K562 (cell line): ENCODE data around the gene ZFYVE28. TPM values are rescaled to one million over a fixed set of nuclear protein-coding genes. Genes with fewer than 3 reads are reported as not detected.

ENCODE experiments used
- ATAC-seq: fragments of 200-7000 bp; cut with Tn5 transposase; 3 replicates; pipeline ENCODE4 v1.9.1; 2020; ENCODE audit warnings: moderate library complexity
- BruUV-seq: library from RNA; stranded (reverse); fragments of 400-500 nt; replicated peaks from 2 replicates; lab custom pipeline; 2021; lab: Mats Ljungman, UMichigan
- CTCF ChIA-PET: fragments of 300-600 bp; formaldehyde crosslinking; extraction: SDS; loops from one replicate; lab custom pipeline; 2021; ENCODE audit warnings: low intra/inter-chr PET ratio; lab: Yijun Ruan, JAX
- POLR2A ChIA-PET: fragments of 300-600, 350-650 bp; sonication (Branson Sonifier 250); formaldehyde crosslinking; extraction: SDS; loops from one replicate; lab custom pipeline; 2021; ENCODE audit warnings: antibody characterized with exemption, inconsistent platforms; lab: Yijun Ruan, JAX
- DNase-seq, 4 experiments: peaks; one replicate each; pipeline versions ENCODE4 v3.0.0 to v3.0.0-alpha.2; 2011 to 2018; ENCODE audit warnings: low spot score in 3 of 4, mixed read lengths in 3 of 4; ENCODE audit errors: extremely low read depth in 1 of 4
- FAIRE-seq: peaks from 2 replicates; lab custom pipeline; 2011; peaks lifted over from hg19 to GRCh38; lab: Jason Lieb, UNC
- H2AFZ ChIP-seq: 2 replicates; pipeline ENCODE4 v1.6.0; 2011; ENCODE audit warnings: low read depth, low read length, control low read depth, inconsistent platforms
- H3K27ac ChIP-seq: fragments of 200-600 bp; 3 replicates; pipeline ENCODE4 v1.8.0; 2011; ENCODE audit warnings: low read depth, mild to moderate bottlenecking, control low read depth, inconsistent platforms, low read length, moderate library complexity, mixed read lengths; ENCODE audit errors: extremely low read depth
- H3K27me3 ChIP-seq, 2 experiments: fragments of 300-600 bp in 1 of 2; 2 replicates in 1 of 2; 3 replicates in 1 of 2; pipeline versions ENCODE4 v1.6.0 to v1.8.0; 2011; ENCODE audit warnings: inconsistent platforms in 2 of 2, low read length in 2 of 2, mild to moderate bottlenecking in 1 of 2, mixed read lengths in 1 of 2, moderate library complexity in 1 of 2; ENCODE audit not compliant: control insufficient read depth in 2 of 2, insufficient read depth in 2 of 2
- H3K36me3 ChIP-seq: fragments of 300-600 bp; 3 replicates; pipeline ENCODE4 v1.8.0; 2011; ENCODE audit warnings: mild to moderate bottlenecking, low read length, inconsistent platforms; ENCODE audit not compliant: control insufficient read depth, insufficient read depth
- H3K4me1 ChIP-seq, 2 experiments: fragments of 200-600 bp in 1 of 2; replicated peaks in 1 of 2; 2 replicates in 1 of 2; 3 replicates in 1 of 2; pipeline versions ENCODE4 v1.5.1 to v1.8.0; 2011; ENCODE audit warnings: inconsistent platforms in 2 of 2, low read length in 2 of 2, mild to moderate bottlenecking in 1 of 2, mixed read lengths in 1 of 2, moderate library complexity in 1 of 2; ENCODE audit not compliant: control insufficient read depth in 2 of 2, insufficient read depth in 2 of 2
- H3K4me2 ChIP-seq: 2 replicates; pipeline ENCODE4 v1.6.1; 2011; ENCODE audit warnings: low read length, control low read depth, inconsistent platforms, mixed read lengths; ENCODE audit not compliant: insufficient read depth
- H3K4me3 ChIP-seq: fragments of 200-600 bp; sonication (generic), shearing (Covaris generic); 2 replicates; pipeline ENCODE4 v1.5.1; 2016; ENCODE audit warnings: control low read depth, inconsistent platforms
- H3K79me2 ChIP-seq: fragments of 200-600 bp; 3 replicates; pipeline ENCODE4 v1.8.0; 2011; ENCODE audit warnings: low read length, inconsistent platforms; ENCODE audit not compliant: control insufficient read depth, insufficient read depth
- H3K9ac ChIP-seq, 2 experiments: 2 replicates each; pipeline versions ENCODE4 v1.6.0 to v1.6.1; 2011; ENCODE audit warnings: low read depth in 2 of 2, low read length in 2 of 2, control low read depth in 1 of 2, inconsistent platforms in 1 of 2, mild to moderate bottlenecking in 1 of 2, mixed read lengths in 1 of 2; ENCODE audit not compliant: insufficient read depth in 1 of 2
- H3K9me1 ChIP-seq: one replicate; pipeline ENCODE4 v1.6.0; 2011; ENCODE audit warnings: inconsistent platforms, mild to moderate bottlenecking, low read length, moderate library complexity; ENCODE audit not compliant: control insufficient read depth, insufficient read depth
- H3K9me3 ChIP-seq: replicated peaks from 2 replicates; pipeline ENCODE4 v1.5.1; 2011; ENCODE audit warnings: low read depth, low read length, inconsistent platforms; ENCODE audit not compliant: control insufficient read depth, insufficient read depth
- H4K20me1 ChIP-seq: replicated peaks from 2 replicates; pipeline ENCODE4 v1.6.1; 2011; ENCODE audit warnings: low read length, inconsistent platforms, mixed read lengths; ENCODE audit not compliant: control insufficient read depth, insufficient read depth
- E2F1 ChIP-seq: sonication (generic); formaldehyde crosslinking; IDR thresholded peaks from 2 replicates; pipeline ENCODE4 v1.8.1; 2023; ENCODE audit warnings: mild to moderate bottlenecking, missing genetic modification reagents, moderate library complexity
- ETV6 ChIP-seq, 3 experiments: fragments of 150-350 bp in 1 of 3; sonication (generic) in 1 of 3; formaldehyde crosslinking in 1 of 3; IDR thresholded peaks; 2 replicates each; pipeline versions ENCODE4 v1.6.1 to v1.8.0; 2014 to 2022; ENCODE audit warnings: borderline replicate concordance in 2 of 3, low read depth in 2 of 3, antibody characterized with exemption in 1 of 3, low read length in 1 of 3, mild to moderate bottlenecking in 1 of 3, missing genetic modification reagents in 1 of 3
- GTF2A2 ChIP-seq: IDR thresholded peaks from 2 replicates; pipeline ENCODE4 v1.6.1; 2016; ENCODE audit warnings: mild to moderate bottlenecking, missing genetic modification characterization, missing compliant biosample characterization
- NCOA1 ChIP-seq: fragments of 450-650 bp; IDR thresholded peaks from 2 replicates; pipeline ENCODE4 v1.6.1; 2016; ENCODE audit warnings: low read depth
- NR2F6 ChIP-seq: fragments of 450-650 bp; formaldehyde crosslinking; IDR thresholded peaks from 2 replicates; pipeline ENCODE4 v1.4.0; 2020; ENCODE audit warnings: mild to moderate bottlenecking
- RBM39 ChIP-seq: fragments of 200-400 bp; formaldehyde crosslinking; optimal IDR thresholded peaks from 2 replicates; pipeline ENCODE3; 2018; ENCODE audit warnings: low read depth, low read length
- ZNF24 ChIP-seq: fragments of 450-650 bp; IDR thresholded peaks from 2 replicates; pipeline ENCODE4 v1.6.1; 2016
- ZNF592 ChIP-seq: fragments of 450-650 bp; IDR thresholded peaks from 2 replicates; pipeline ENCODE4 v1.6.1; 2017; ENCODE audit warnings: antibody characterized with exemption, mild to moderate bottlenecking
- ZNF699 ChIP-seq: fragments of 250-450 bp; sonication (Bioruptor Pico); IDR thresholded peaks from 2 replicates; pipeline ENCODE4 v1.8.0; 2021; ENCODE audit warnings: mild to moderate bottlenecking, moderate library complexity; ENCODE audit not compliant: insufficient replicate concordance
- WGBS: fragments of 100-300 bp; shearing (Covaris generic); methylation state at CpG from one replicate; pipeline ENCODE4 v1.1.6; 2016; ENCODE audit warnings: low coverage, mixed read lengths; ENCODE audit not compliant: insufficient coverage; ENCODE audit errors: missing lambda C conversion rate; 5-methylcytosine and 5-hydroxymethylcytosine counted together
- in situ Hi-C: fragments of 300-500 bp; cut with MboI; formaldehyde crosslinking; loops from 4 replicates; pipeline ENCODE4 v1.15.0; 2018; ENCODE audit warnings: inconsistent platforms, mixed read lengths
- intact Hi-C: fragments of 100-400 bp; cut with micrococcal nuclease; formaldehyde crosslinking; loops from 2 replicates; pipeline ENCODE4 v1.14.2; 2022
- polyA plus RNA-seq, 8 experiments: library from polyadenylated mRNA; depleted of rRNA in 4 of 8; stranded (reverse) in 5 of 8; unstranded in 3 of 8; fragments of >200 nt; fragmentation: Nextera tagmentation in 2 of 8; fragmentation: Illumina TruSeq in 1 of 8; extraction: Ambion mirVana in 2 of 8; extraction: Trizol in 1 of 8; gene quantifications; 2 replicates each; pipeline versions ENCODE4 v1.2.1 to v1.2.3, GENCODE V29; 2011 to 2014; ENCODE audit warnings: inconsistent platforms in 1 of 8, missing spikeins in 1 of 8
- total RNA-seq, 7 experiments: library from RNA; depleted of rRNA in 6 of 7; stranded (reverse); fragments of >200 nt in 6 of 7; fragmentation: Illumina TruSeq in 2 of 7; extraction: Trizol in 2 of 7; gene quantifications; 2 replicates each; pipeline versions ENCODE4 v1.2.1 to v1.2.3, GENCODE V29; 2011 to 2021; ENCODE audit warnings: low replicate concordance in 1 of 7

Gene ZFYVE28
- total and polyA plus RNA-seq, 9 of the 15 experiments (the other 6 are each of a cell fraction or from before 2014, with no cell fraction given): 1.3 to 24.8 (median 8.9) TPM

GRCh38 chr4:2334826-2335728 lies 83.4 kb downstream of the ZFYVE28 start:
- 88% methylated on average over 24 of the region's 27 CpGs for WGBS
- Histone ChIP-seq H3K36me3 (peaks cover 34% of the 10 kb centered on the region; the same call in 1 of the 3 replicates), H3K27me3 (no peaks in the 10 kb centered on the region), H3K4me1 (peaks cover 6 to 33% of the 10 kb centered on the region in 2 experiments; a peak in 4 of 5 replicates), H3K4me3 (no peak overlapping the region), H4K20me1 (no peaks in the 10 kb centered on the region), H3K9me1 (peaks cover 3% of the 10 kb centered on the region), H3K4me2 (no peak overlapping the region), H3K9me3 (no peaks in the 10 kb centered on the region)
- intact Hi-C loops (no loop called here), in situ Hi-C loops (no loop called here)
- no TSS peak for BruUV-seq
- ChIA-PET CTCF (no interaction called here), POLR2A (interaction anchor here (0.9 kb wide), 1 partner anchor 58 kb away, joined by 3 read pairs; no protein-coding TSS in a partner anchor)
- DNase-seq (no peak), ATAC-seq (no peak)
- TF ChIP-seq ETV6 (IDR thresholded peaks at IDR 0.05; ENCODE audit: borderline replicate concordance in 1 of 2, low read depth in 2 of 2, low read length in 1 of 2) (no peak), ETV6 (CRISPR knock-in tag; IDR thresholded peaks at IDR 0.05; ENCODE audit: borderline replicate concordance) (no peak), ZNF592 (no peak), GTF2A2 (tag) (no peak), ZNF24 (no peak), NCOA1 (no peak), E2F1 (CRISPR knock-in tag) (no peak), RBM39 (no peak), NR2F6 (no peak), ZNF699 (no peak)
- TF ChIP-seq, all 486 proteins: peak for 0
- Histone ChIP-seq H2AFZ (no peak overlapping the region), H3K79me2 (no peaks in the 10 kb centered on the region), H3K27ac (no peak overlapping the region), H3K9ac (no peak overlapping the region; a peak in 1 of 4 replicates)
- no peak for FAIRE-seq
